ENCODE measurements around the gene ZNF100. TPM values are rescaled to one million over a fixed set of nuclear protein-coding genes. Genes with fewer than 3 reads are reported as not detected.

Gene ZNF100
- total RNA-seq, 1 experiment from 2014 or later = 8.5 TPM

GRCh38 chr19:21748088-21748487, 19.3 kb downstream of the ZNF100 start:
- RAD21 ChIA-PET (ENCODE audit: low non-redundant PET in 1 of 2, low total read pairs in 2 of 2, uncharacterized antibody in 2 of 2, unreplicated experiment in 2 of 2) = no interaction called here
- H4K20me1 ChIP-seq (ENCODE audit: insufficient read depth) = no peaks in the 10 kb centered on the region
- BruUV-seq (replicated peaks) = no TSS peak

GRCh38 chr19:21740559-21740958, 26.8 kb downstream of the ZNF100 start:
- Histone ChIP-seq H3K4me2 (ENCODE audit: low read length) (no peak overlapping the region), H3K9ac (ENCODE audit: low read length) (no peak overlapping the region), H3K36me3 (ENCODE audit: control insufficient read depth in 1 of 2, insufficient read depth in 2 of 2, low read length in 2 of 2) (peaks cover 5 to 9% of the 10 kb centered on the region in 2 experiments), H3K4me1 (ENCODE audit: control insufficient read depth in 1 of 2, insufficient read depth in 2 of 2, low read length in 2 of 2) (no peaks in the 10 kb centered on the region), H4K20me1 (ENCODE audit: insufficient read depth) (no peaks in the 10 kb centered on the region), H3K27ac (ENCODE audit: low read depth, low read length) (no peak overlapping the region), H2AFZ (ENCODE audit: low read depth, low read length, poor library complexity, severe bottlenecking) (no peak overlapping the region), H3K9me2 (ENCODE audit: insufficient read depth) (no peaks in the 10 kb centered on the region), H3K4me3 (replicated peaks in 1 of 2; ENCODE audit: low read depth in 1 of 2, low read length in 2 of 2) (no peak overlapping the region), H3K27me3 (ENCODE audit: insufficient read depth, low read length) (no peaks in the 10 kb centered on the region), H3K9me3 (ENCODE audit: control insufficient read depth in 1 of 2, insufficient read depth in 1 of 2, low read depth in 1 of 2, low read length in 2 of 2) (no peaks in the 10 kb centered on the region; a peak in 1 of 4 replicates), H3K79me2 (ENCODE audit: insufficient read depth, low read length) (0 out of 2 replicates have a peak, but pooled peaks cover 5% of the 10 kb centered on the region)
- intact Hi-C loops (cut with micrococcal nuclease) = no loop called here
- ChIA-PET POLR2A (no interaction called here), RAD21 (ENCODE audit: low non-redundant PET in 1 of 2, low total read pairs in 2 of 2, uncharacterized antibody in 2 of 2, unreplicated experiment in 2 of 2) (no interaction called here), CTCF (no interaction called here)
- ATAC-seq = no peak
- DNase-seq (ENCODE audit: low read depth, low spot score) = no peak
- TF ChIP-seq EGR1 (IDR thresholded peaks at IDR 0.05; ENCODE audit: low read depth) = no peak
- no peak for TF ChIP-seq JUND (IDR thresholded peaks at IDR 0.05)
- no peak for TF ChIP-seq CEBPB (IDR thresholded peaks at IDR 0.05; ENCODE audit: low read depth)
- TF ChIP-seq CBX3 (IDR thresholded peaks at IDR 0.05; ENCODE audit: low read depth) = no peak
- TF ChIP-seq REST (IDR thresholded peaks at IDR 0.05; ENCODE audit: low read depth) = no peak
- TF ChIP-seq SP1 (IDR thresholded peaks at IDR 0.05; ENCODE audit: low read depth) = no peak
- no peak for TF ChIP-seq MAX (IDR thresholded peaks at IDR 0.05)
- TF ChIP-seq ELF1 (IDR thresholded peaks at IDR 0.05; ENCODE audit: borderline replicate concordance, low read depth) = no peak
- TF ChIP-seq FOSL1 (IDR thresholded peaks at IDR 0.05; ENCODE audit: low read depth) = no peak
- no peak for TF ChIP-seq POLR2A (IDR thresholded peaks at IDR 0.05; ENCODE audit: borderline replicate concordance, extremely low read depth, insufficient read depth, insufficient read length)
- TF ChIP-seq SRF (IDR thresholded peaks at IDR 0.05; ENCODE audit: low read depth) = no peak
- TF ChIP-seq POLR2AphosphoS5 (IDR thresholded peaks at IDR 0.05; ENCODE audit: low read depth, low read length) = no peak
- TF ChIP-seq EZH2phosphoT487 (IDR thresholded peaks at IDR 0.05; ENCODE audit: borderline replicate concordance) = no peak
- BruUV-seq (replicated peaks) = no TSS peak

More at GRCh38 chr19:21748088-21748487, 19.3 kb downstream of the ZNF100 start:
- H3K27me3 ChIP-seq (ENCODE audit: insufficient read depth, low read length) = no peaks in the 10 kb centered on the region
- peaks cover 35% of the 10 kb centered on the region for H3K79me2 ChIP-seq (ENCODE audit: insufficient read depth, low read length)
- no peaks in the 10 kb centered on the region for H3K4me1 ChIP-seq (ENCODE audit: control insufficient read depth in 1 of 2, insufficient read depth in 2 of 2, low read length in 2 of 2)
- TF ChIP-seq JUND (IDR thresholded peaks at IDR 0.05) = no peak
- no peak for TF ChIP-seq ELF1 (IDR thresholded peaks at IDR 0.05; ENCODE audit: borderline replicate concordance, low read depth)
- TF ChIP-seq ZNF274 (IDR thresholded peaks at IDR 0.05; ENCODE audit: low read depth, low read length) = no peak
- no peak overlapping the region for H3K27ac ChIP-seq (ENCODE audit: low read depth, low read length)
- intact Hi-C loops (cut with micrococcal nuclease) = no loop called here
- H3K4me3 ChIP-seq (replicated peaks in 1 of 2; ENCODE audit: low read depth in 1 of 2, low read length in 2 of 2) = no peak overlapping the region
- H2AFZ ChIP-seq (ENCODE audit: low read depth, low read length, poor library complexity, severe bottlenecking) = no peak overlapping the region
- DNase-seq (ENCODE audit: low read depth, low spot score) (no peak), ATAC-seq (no peak)
- H3K4me2 ChIP-seq (ENCODE audit: low read length) = no peak overlapping the region
- no peak overlapping the region for H3K9ac ChIP-seq (ENCODE audit: low read length)
- ChIA-PET CTCF (no interaction called here), POLR2A (no interaction called here)
- no peaks in the 10 kb centered on the region for H3K9me3 ChIP-seq (ENCODE audit: control insufficient read depth in 1 of 2, insufficient read depth in 1 of 2, low read depth in 1 of 2, low read length in 2 of 2)
- H3K36me3 ChIP-seq (ENCODE audit: control insufficient read depth in 1 of 2, insufficient read depth in 2 of 2, low read length in 2 of 2) = peaks cover 8 to 9% of the 10 kb centered on the region in 2 experiments; a peak in 3 of 4 replicates
- H3K9me2 ChIP-seq (ENCODE audit: insufficient read depth) = no peaks in the 10 kb centered on the region

All from HCT116 (cell line).